Thymus (tissue), 11 donors: ENCODE data around the gene RPS6KA2. TPM values are rescaled to one million over a fixed set of nuclear protein-coding genes. Genes with fewer than 3 reads are reported as not detected.

Source experiments
- DNase-seq, 9 donors: peaks; one replicate each; pipeline ENCODE4 v3.0.0-alpha.2; 2013; ENCODE audit warnings: low spot score in 9 of 9, low read depth in 6 of 9, missing footprints in 1 of 9
- H3K27ac ChIP-seq, 2 donors: one replicate each; pipeline ENCODE4 v1.5.1; 2013; ENCODE audit warnings: control low read depth in 1 of 2, low read depth in 1 of 2, low read length in 1 of 2, mild to moderate bottlenecking in 1 of 2, moderate library complexity in 1 of 2
- H3K27me3 ChIP-seq, 2 donors: one replicate each; pipeline ENCODE4 v1.5.1; 2013; ENCODE audit warnings: low read length in 1 of 2; ENCODE audit not compliant: control insufficient read depth in 2 of 2, insufficient read depth in 1 of 2
- H3K36me3 ChIP-seq, 2 donors: one replicate each; pipeline ENCODE4 v1.5.1; 2013; ENCODE audit warnings: low read length in 1 of 2, mild to moderate bottlenecking in 1 of 2, moderate library complexity in 1 of 2; ENCODE audit not compliant: control insufficient read depth in 2 of 2, insufficient read depth in 2 of 2
- H3K4me1 ChIP-seq, 2 donors: one replicate each; pipeline ENCODE4 v1.5.1; 2013; ENCODE audit warnings: low read length in 2 of 2; ENCODE audit not compliant: control insufficient read depth in 2 of 2, insufficient read depth in 2 of 2
- H3K4me3 ChIP-seq, 2 donors: one replicate each; pipeline ENCODE4 v1.5.1; 2013; ENCODE audit warnings: low read length in 2 of 2, control low read depth in 1 of 2, mild to moderate bottlenecking in 1 of 2
- H3K9me3 ChIP-seq, 2 donors: one replicate each; pipeline ENCODE4 v1.5.1; 2013; ENCODE audit warnings: low read length in 1 of 2, mild to moderate bottlenecking in 1 of 2; ENCODE audit not compliant: control insufficient read depth in 2 of 2, insufficient read depth in 1 of 2
- WGBS: extraction: QIAGEN DNeasy Blood & Tissue Kit; methylation state at CpG from one replicate; pipeline ENCODE4 v1.1.7; 2013; 5-methylcytosine and 5-hydroxymethylcytosine counted together
- polyA plus RNA-seq: library from polyadenylated mRNA; stranded (reverse); fragments of 200-250 nt; gene quantifications from one replicate; pipeline ENCODE4 v1.2.3, GENCODE V29; 2013
- total RNA-seq: library from RNA; stranded (reverse); fragments of 120-200 nt; gene quantifications from one replicate; pipeline ENCODE4 v1.2.4, GENCODE V29; 2013
- donor health status: healthy.

The RPS6KA2 gene
- total and polyA plus RNA-seq, 2 donors, result 2.9 to 12.3 TPM

- Histone ChIP-seq H3K4me1 (no peaks in the 10 kb centered on the region), H3K27me3 (no peaks in the 10 kb centered on the region), H3K27ac (no peak overlapping the region), H3K4me3 (no peak overlapping the region), H3K9me3 (no peaks in the 10 kb centered on the region), H3K36me3 (no peaks in the 10 kb centered on the region)
- WGBS, result 90% methylated on average over 9 of the region's 9 CpGs
- no peak for DNase-seq
These were observed 123.0 kb downstream of the RPS6KA2 start for GRCh38 chr6:166504100-166504499.

GRCh38 chr6:166503167-166503744 lies 123.8 kb downstream of the RPS6KA2 start:
- WGBS, result 97% methylated on average over 12 of the region's 12 CpGs
- no peak overlapping the region for H3K4me3 ChIP-seq
- no peaks in the 10 kb centered on the region for H3K27me3 ChIP-seq
- H3K9me3 ChIP-seq, result no peaks in the 10 kb centered on the region
- H3K4me1 ChIP-seq, result no peaks in the 10 kb centered on the region
- no peak for DNase-seq
- H3K36me3 ChIP-seq, result no peaks in the 10 kb centered on the region
- H3K27ac ChIP-seq, result no peak overlapping the region

- WGBS, result 90% methylated on average over 14 of the region's 14 CpGs
- H3K9me3 ChIP-seq, result no peaks in the 10 kb centered on the region
- H3K36me3 ChIP-seq, result no peaks in the 10 kb centered on the region
- H3K27ac ChIP-seq, result no peak overlapping the region
- no peak for DNase-seq
- no peak overlapping the region for H3K4me3 ChIP-seq
- H3K4me1 ChIP-seq, result no peaks in the 10 kb centered on the region
- H3K27me3 ChIP-seq, result no peaks in the 10 kb centered on the region
These were observed 124.6 kb downstream of the RPS6KA2 start for GRCh38 chr6:166502453-166502852.

- 93% methylated on average over 14 of the region's 14 CpGs for WGBS
- no peak for DNase-seq
- H3K4me3 ChIP-seq, result no peak overlapping the region
- H3K4me1 ChIP-seq, result no peaks in the 10 kb centered on the region
- no peaks in the 10 kb centered on the region for H3K36me3 ChIP-seq
- no peaks in the 10 kb centered on the region for H3K9me3 ChIP-seq
- H3K27ac ChIP-seq, result no peak overlapping the region
- H3K27me3 ChIP-seq, result no peaks in the 10 kb centered on the region
These were observed 125.8 kb downstream of the RPS6KA2 start for GRCh38 chr6:166501246-166501645.

- Histone ChIP-seq H3K27me3 (no peaks in the 10 kb centered on the region), H3K4me3 (no peak overlapping the region), H3K36me3 (no peaks in the 10 kb centered on the region), H3K27ac (no peak overlapping the region), H3K9me3 (no peaks in the 10 kb centered on the region), H3K4me1 (no peaks in the 10 kb centered on the region)
- WGBS, result 95% methylated on average over 7 of the region's 7 CpGs
- no peak for DNase-seq
These were observed 126.8 kb downstream of the RPS6KA2 start for GRCh38 chr6:166500246-166500645.

GRCh38 chr6:166499350-166500163 lies 127.5 kb downstream of the RPS6KA2 start:
- Histone ChIP-seq H3K4me1 (no peaks in the 10 kb centered on the region), H3K36me3 (no peaks in the 10 kb centered on the region), H3K4me3 (no peak overlapping the region), H3K27ac (no peak overlapping the region), H3K9me3 (no peaks in the 10 kb centered on the region), H3K27me3 (no peaks in the 10 kb centered on the region)
- DNase-seq, result no peak
- 95% methylated on average over 7 of the region's 7 CpGs for WGBS

- no peaks in the 10 kb centered on the region for H3K4me1 ChIP-seq
These were observed 128.2 kb downstream of the RPS6KA2 start for GRCh38 chr6:166498661-166499349.

GRCh38 chr6:166498228-166498627 lies 128.8 kb downstream of the RPS6KA2 start:
- DNase-seq, result no peak
- 96% methylated on average over 25 of the region's 25 CpGs for WGBS
- no peaks in the 10 kb centered on the region for H3K9me3 ChIP-seq
- no peak overlapping the region for H3K4me3 ChIP-seq
- no peaks in the 10 kb centered on the region for H3K4me1 ChIP-seq
- no peak overlapping the region for H3K27ac ChIP-seq
- H3K36me3 ChIP-seq, result no peaks in the 10 kb centered on the region
- no peaks in the 10 kb centered on the region for H3K27me3 ChIP-seq

More at GRCh38 chr6:166498661-166499349, 128.2 kb downstream of the RPS6KA2 start:
- Histone ChIP-seq H3K9me3 (no peaks in the 10 kb centered on the region), H3K27me3 (no peaks in the 10 kb centered on the region), H3K27ac (no peak overlapping the region), H3K4me3 (no peak overlapping the region), H3K36me3 (no peaks in the 10 kb centered on the region)
- no peak for DNase-seq
- 98% methylated on average over 23 of the region's 23 CpGs for WGBS
